GM12865 (cell line): ENCODE measurements around the gene ITPR1.

ENCODE experiments used
- DNase-seq: peaks from one replicate; pipeline ENCODE4 v3.0.0; 2010; ENCODE audit warnings: low read depth
- H3K4me3 ChIP-seq: 2 replicates; pipeline ENCODE4 v1.5.1; 2011; ENCODE audit warnings: mild to moderate bottlenecking, low read depth, low read length, control low read depth
- CTCF ChIP-seq: IDR thresholded peaks from 2 replicates; pipeline ENCODE4 v1.5.1; 2011; ENCODE audit warnings: low read length, control low read depth, low read depth, inconsistent platforms; ENCODE audit not compliant: insufficient read depth; ENCODE audit errors: missing control alignments

ITPR1 gene

GRCh38 chr3:4806535-4807108 is 313.5 kb downstream of the ITPR1 start:
- no peak for DNase-seq
- no peak for TF ChIP-seq CTCF
- H3K4me3 ChIP-seq, result no peak overlapping the region

GRCh38 chr3:4807381-4808280 is 314.5 kb downstream of the ITPR1 start:
- TF ChIP-seq CTCF, result no peak
- DNase-seq, result no peak
- H3K4me3 ChIP-seq, result no peak overlapping the region

GRCh38 chr3:4808637-4809036 is 315.5 kb downstream of the ITPR1 start:
- TF ChIP-seq CTCF, result no peak
- H3K4me3 ChIP-seq, result no peak overlapping the region
- DNase-seq, result no peak

GRCh38 chr3:4809922-4810321 is 316.8 kb downstream of the ITPR1 start:
- no peak for DNase-seq
- H3K4me3 ChIP-seq, result no peak overlapping the region
- no peak for TF ChIP-seq CTCF

GRCh38 chr3:4812591-4812990 is 319.4 kb downstream of the ITPR1 start:
- DNase-seq, result no peak
- no peak for TF ChIP-seq CTCF
- no peak overlapping the region for H3K4me3 ChIP-seq

GRCh38 chr3:4813909-4814304 is 320.8 kb downstream of the ITPR1 start:
- no peak for TF ChIP-seq CTCF
- DNase-seq, result no peak
- H3K4me3 ChIP-seq, result no peak overlapping the region
